Suprapubic skin (tissue), 3 donors: ENCODE results near the gene G6PC3.

ENCODE experiments used
- EP300 ChIP-seq: sonication (generic); formaldehyde crosslinking; IDR thresholded peaks from one replicate; pipeline ENCODE4 v1.6.1; 2017; ENCODE audit warnings: antibody characterized with exemption
- POLR2A ChIP-seq, 2 donors: fragments of 450-650 bp; IDR thresholded peaks; one replicate each; pipeline ENCODE4 v1.6.1; 2017; ENCODE audit warnings: antibody characterized with exemption in 2 of 2, mild to moderate bottlenecking in 2 of 2, moderate library complexity in 2 of 2
- TF ChIP-seq, protein P1 (sequence below), 2 donors: fragments of 200-600 bp in 1 of 2; fragments of 450-650 bp in 1 of 2; sonication (generic) in 1 of 2; IDR thresholded peaks; one replicate each; pipeline ENCODE4 v1.5.1; 2016 to 2019; ENCODE audit warnings: antibody characterized with exemption in 2 of 2, mild to moderate bottlenecking in 1 of 2, moderate library complexity in 1 of 2

DNA sequence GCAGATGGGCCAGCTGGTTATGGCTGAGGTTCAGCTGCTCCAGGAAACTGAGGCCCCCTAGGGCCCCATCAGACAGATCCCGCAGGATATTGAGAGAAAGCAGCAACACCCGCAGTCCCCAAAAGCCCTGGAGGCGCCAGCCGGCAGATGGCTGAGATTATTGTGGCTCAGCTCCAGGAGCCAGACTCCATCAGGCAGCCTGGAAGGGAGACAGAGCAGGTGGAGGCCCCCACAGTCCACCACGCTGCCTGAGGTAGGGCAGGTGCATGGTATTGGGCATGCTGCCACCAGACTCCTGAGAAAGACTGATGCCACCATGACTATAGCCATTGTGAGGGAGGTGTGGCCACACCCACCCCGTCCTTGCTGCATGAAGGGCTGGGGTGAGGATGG lies 46.3 kb upstream of the G6PC3 start:
- TF ChIP-seq, protein P1, sequence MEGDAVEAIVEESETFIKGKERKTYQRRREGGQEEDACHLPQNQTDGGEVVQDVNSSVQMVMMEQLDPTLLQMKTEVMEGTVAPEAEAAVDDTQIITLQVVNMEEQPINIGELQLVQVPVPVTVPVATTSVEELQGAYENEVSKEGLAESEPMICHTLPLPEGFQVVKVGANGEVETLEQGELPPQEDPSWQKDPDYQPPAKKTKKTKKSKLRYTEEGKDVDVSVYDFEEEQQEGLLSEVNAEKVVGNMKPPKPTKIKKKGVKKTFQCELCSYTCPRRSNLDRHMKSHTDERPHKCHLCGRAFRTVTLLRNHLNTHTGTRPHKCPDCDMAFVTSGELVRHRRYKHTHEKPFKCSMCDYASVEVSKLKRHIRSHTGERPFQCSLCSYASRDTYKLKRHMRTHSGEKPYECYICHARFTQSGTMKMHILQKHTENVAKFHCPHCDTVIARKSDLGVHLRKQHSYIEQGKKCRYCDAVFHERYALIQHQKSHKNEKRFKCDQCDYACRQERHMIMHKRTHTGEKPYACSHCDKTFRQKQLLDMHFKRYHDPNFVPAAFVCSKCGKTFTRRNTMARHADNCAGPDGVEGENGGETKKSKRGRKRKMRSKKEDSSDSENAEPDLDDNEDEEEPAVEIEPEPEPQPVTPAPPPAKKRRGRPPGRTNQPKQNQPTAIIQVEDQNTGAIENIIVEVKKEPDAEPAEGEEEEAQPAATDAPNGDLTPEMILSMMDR (IDR thresholded peaks at IDR 0.05), result no peak
- TF ChIP-seq POLR2A (IDR thresholded peaks at IDR 0.05) (no peak), EP300 (no peak)
